Upper lobe of left lung (tissue), 6 donors: ENCODE data around the gene KRT85. TPM values are rescaled to one million over a fixed set of nuclear protein-coding genes. Genes with fewer than 3 reads are reported as not detected.

Source experiments
- ATAC-seq, 2 donors: fragments of 200-7000 bp; cut with Tn5 transposase; one replicate each; pipeline ENCODE4 v1.9.1; 2022; ENCODE audit warnings: mild to moderate bottlenecking in 2 of 2, moderate library complexity in 2 of 2; ENCODE audit not compliant: low FRiP score in 2 of 2
- DNase-seq, 2 donors: peaks; one replicate each; pipeline ENCODE4 v3.0.0-alpha.2; 2019 to 2020
- H3K27ac ChIP-seq, 4 donors: fragments of 200-600 bp; sonication (generic); one replicate each; pipeline ENCODE4 v1.5.1; 2016 to 2019
- H3K27me3 ChIP-seq, 4 donors: fragments of 200-600 bp; sonication (generic); one replicate each; pipeline ENCODE4 v1.5.1; 2017 to 2019
- H3K36me3 ChIP-seq, 4 donors: fragments of 200-600 bp; sonication (generic); one replicate each; pipeline ENCODE4 v1.5.1; 2016 to 2019
- H3K4me1 ChIP-seq, 4 donors: fragments of 200-600 bp; sonication (generic); one replicate each; pipeline ENCODE4 v1.5.1; 2018 to 2019
- H3K4me3 ChIP-seq, 4 donors: fragments of 200-600 bp; sonication (generic); one replicate each; pipeline ENCODE4 v1.5.1; 2017 to 2019; ENCODE audit warnings: mild to moderate bottlenecking in 2 of 4, moderate library complexity in 1 of 4
- H3K9me3 ChIP-seq, 4 donors: fragments of 200-600 bp; sonication (generic); one replicate each; pipeline ENCODE4 v1.5.1; 2018 to 2019
- CTCF ChIP-seq, 6 experiments: fragments of 450-650 bp in 4 of 6; fragments of 200-600 bp in 2 of 6; sonication (generic) in 2 of 6; IDR thresholded peaks; one replicate each; pipeline ENCODE4 v1.5.1; 2016 to 2019; ENCODE audit warnings: antibody characterized with exemption in 6 of 6
- EP300 ChIP-seq, 4 donors: sonication (generic); formaldehyde crosslinking; IDR thresholded peaks; one replicate each; pipeline ENCODE4 v1.5.1; 2017; ENCODE audit warnings: antibody characterized with exemption in 4 of 4, control low read depth in 2 of 4
- POLR2A ChIP-seq, 4 donors: fragments of 450-650 bp; IDR thresholded peaks; one replicate each; pipeline ENCODE4 v1.5.1; 2016 to 2017; ENCODE audit warnings: antibody characterized with exemption in 4 of 4, mild to moderate bottlenecking in 2 of 4
- POLR2AphosphoS5 ChIP-seq, 2 donors: sonication (generic); formaldehyde crosslinking; IDR thresholded peaks; one replicate each; pipeline ENCODE4 v1.5.1; 2017; ENCODE audit warnings: antibody characterized with exemption in 2 of 2
- WGBS, 2 donors: methylation state at CpG; one replicate each; pipeline ENCODE4 v1.1.5; 2017 to 2018; 5-methylcytosine and 5-hydroxymethylcytosine counted together
- total RNA-seq, 6 donors: library from RNA; depleted of rRNA in 4 of 6; stranded (reverse); fragments of >200 nt in 4 of 6; gene quantifications; one replicate each; pipeline versions ENCODE4 v1.1.0 to v1.2.1, GENCODE V29; 2016 to 2021
- donor health status: DM: no; HTN: no; CAD: no; lungs with moderate emphysema.
- donor health status: DM: no; HTN: yes; CAD: no; lungs with severe emphysema.

Gene KRT85
- total RNA-seq, 6 donors from 2014 or later: not detected

- 82 to 100% methylated on average over 1 of the region's 1 CpG for WGBS, 2 donors
- ATAC-seq (no peak), DNase-seq (no peak)
- TF ChIP-seq CTCF (IDR thresholded peaks at IDR 0.05) (no peak), POLR2A (IDR thresholded peaks at IDR 0.05) (no peak), EP300 (IDR thresholded peaks at IDR 0.05) (no peak), POLR2AphosphoS5 (IDR thresholded peaks at IDR 0.05) (no peak)
- Histone ChIP-seq H3K27ac (no peak overlapping the region), H3K9me3 (no peaks in the 10 kb centered on the region), H3K36me3 (no peaks in the 10 kb centered on the region), H3K27me3 (peaks cover 0 to 8% (median 2%) of the 10 kb centered on the region in 4 donors), H3K4me1 (no peaks in the 10 kb centered on the region), H3K4me3 (no peak overlapping the region)
These were observed 45.2 kb downstream of the KRT85 start for GRCh38 chr12:52322069-52322468.

- no peaks in the 10 kb centered on the region for H3K9me3 ChIP-seq
- WGBS, 2 donors: 61 to 65% methylated on average over 4 of the region's 4 CpGs
- no peaks in the 10 kb centered on the region for H3K4me1 ChIP-seq
- no peak overlapping the region for H3K4me3 ChIP-seq
- no peak overlapping the region for H3K27ac ChIP-seq
- no peaks in the 10 kb centered on the region for H3K36me3 ChIP-seq
- TF ChIP-seq CTCF (IDR thresholded peaks at IDR 0.05): no peak
- H3K27me3 ChIP-seq: peaks cover 0 to 8% (median 2%) of the 10 kb centered on the region in 4 donors
- DNase-seq (peak in 1 of 2 donors; percentile 28), ATAC-seq (no peak)
These were observed 45.9 kb downstream of the KRT85 start for GRCh38 chr12:52321418-52321817.

GRCh38 chr12:52320784-52321400 lies 46.4 kb downstream of the KRT85 start, which contains the start of gene KRT83:
TSS of gene KRT83 (minus strand) at chr12:52321398. CDS start at chr12:52321335, 63 bp downstream.
- DNase-seq (peak in 1 of 2 donors; percentile 68), ATAC-seq (no peak)
- peaks cover 0 to 8% (median 2%) of the 10 kb centered on the region in 4 donors for H3K27me3 ChIP-seq
- H3K4me1 ChIP-seq: no peaks in the 10 kb centered on the region
- no peaks in the 10 kb centered on the region for H3K9me3 ChIP-seq
- 70 to 74% methylated on average over 23 to 30 of the region's 35 CpGs for WGBS, 2 donors
- TF ChIP-seq EP300 (IDR thresholded peaks at IDR 0.05): no peak
- H3K36me3 ChIP-seq: no peaks in the 10 kb centered on the region
- H3K4me3 ChIP-seq: no peak within 1 kb of the TSS
- no peak within 1 kb of the TSS for H3K27ac ChIP-seq

GRCh38 chr12:52319097-52319496 lies 48.2 kb downstream of the KRT85 start:
- no peak overlapping the region for H3K27ac ChIP-seq
- H3K36me3 ChIP-seq: no peaks in the 10 kb centered on the region
- peaks cover 0 to 8% (median 2%) of the 10 kb centered on the region in 4 donors for H3K27me3 ChIP-seq
- no peak overlapping the region for H3K4me3 ChIP-seq
- ATAC-seq: no peak
- DNase-seq: peak in 1 of 2 donors; percentile 48
- H3K4me1 ChIP-seq: no peaks in the 10 kb centered on the region
- 63 to 79% methylated on average over 10 to 11 of the region's 11 CpGs for WGBS, 2 donors
- H3K9me3 ChIP-seq: no peaks in the 10 kb centered on the region
- no peak for TF ChIP-seq POLR2A (IDR thresholded peaks at IDR 0.05)
- no peak for TF ChIP-seq CTCF (IDR thresholded peaks at IDR 0.05)
- TF ChIP-seq POLR2AphosphoS5 (IDR thresholded peaks at IDR 0.05): no peak
- TF ChIP-seq EP300 (IDR thresholded peaks at IDR 0.05): no peak

- Histone ChIP-seq H3K27ac (no peak overlapping the region), H3K4me1 (no peaks in the 10 kb centered on the region), H3K27me3 (peaks cover 0 to 8% (median 2%) of the 10 kb centered on the region in 4 donors), H3K4me3 (no peak overlapping the region), H3K36me3 (no peaks in the 10 kb centered on the region), H3K9me3 (no peaks in the 10 kb centered on the region)
- 81 to 91% methylated on average over 11 of the region's 11 CpGs for WGBS, 2 donors
- DNase-seq: no peak
- ATAC-seq: no peak
- no peak for TF ChIP-seq POLR2AphosphoS5 (IDR thresholded peaks at IDR 0.05)
- TF ChIP-seq POLR2A (IDR thresholded peaks at IDR 0.05): no peak
- TF ChIP-seq EP300 (IDR thresholded peaks at IDR 0.05): no peak
- TF ChIP-seq CTCF (IDR thresholded peaks at IDR 0.05): no peak
These were observed 48.9 kb downstream of the KRT85 start for GRCh38 chr12:52318241-52318990.
